GM12878 (cell line): Measurements from ENCODE around the gene LRRK1. TPM values are rescaled to one million over a fixed set of nuclear protein-coding genes. Genes with fewer than 3 reads are reported as not detected.

Experiments
- EED ChIP-seq: sonication (generic); IDR thresholded peaks from 2 replicates; pipeline ENCODE4 v1.6.1; 2016; ENCODE audit warnings: antibody characterized with exemption, low read depth
- ELK1 ChIP-seq: IDR thresholded peaks from 2 replicates; pipeline ENCODE4 v1.6.1; 2012; ENCODE audit warnings: low read depth, low read length, improper control_type of control experiment
- IKZF1 ChIP-seq: fragments of 450-650 bp; conservative IDR thresholded peaks from 2 replicates; pipeline ENCODE4 v1.6.1; 2017; ENCODE audit warnings: antibody characterized with exemption, mild to moderate bottlenecking
- IKZF2 ChIP-seq, 2 experiments: fragments of 450-650 bp; IDR thresholded peaks; 2 replicates each; pipeline ENCODE4 v1.6.1; 2017; ENCODE audit warnings: mild to moderate bottlenecking in 2 of 2, moderate library complexity in 2 of 2
- MEF2B ChIP-seq: fragments of 450-650 bp; IDR thresholded peaks from 2 replicates; pipeline ENCODE4 v1.6.1; 2018; ENCODE audit warnings: mild to moderate bottlenecking, moderate library complexity; ENCODE audit not compliant: partially characterized antibody, poor library complexity, severe bottlenecking
- PBX3 ChIP-seq: IDR thresholded peaks from 2 replicates; pipeline ENCODE4 v1.6.1; 2011; ENCODE audit warnings: mild to moderate bottlenecking, low read depth, low read length, moderate library complexity; ENCODE audit not compliant: insufficient replicate concordance
- SIN3A ChIP-seq: IDR thresholded peaks from 2 replicates; pipeline ENCODE4 v1.6.1; 2012; ENCODE audit warnings: low read depth, low read length, improper control_type of control experiment
- ZBTB4 ChIP-seq: fragments of 450-650 bp; formaldehyde crosslinking; IDR thresholded peaks from 2 replicates; pipeline ENCODE4 v1.4.0; 2022; ENCODE audit warnings: mild to moderate bottlenecking, moderate library complexity
- polyA plus RNA-seq, 11 experiments: library from polyadenylated mRNA; depleted of rRNA in 4 of 11; unstranded in 6 of 11; stranded (reverse) in 5 of 11; fragments of >200 nt; fragmentation: Nextera tagmentation in 4 of 11; fragmentation: Illumina TruSeq in 1 of 11; extraction: Ambion mirVana in 4 of 11; extraction: Trizol in 1 of 11; gene quantifications; 1 replicate in 1 of 11; 2 replicates in 10 of 11; pipeline versions ENCODE4 v1.2.1 to v1.2.3, GENCODE V29; 2011 to 2016; ENCODE audit warnings: inconsistent platforms in 2 of 11, missing spikeins in 2 of 11, low read depth in 1 of 11
- total RNA-seq, 4 experiments: library from RNA; depleted of rRNA in 3 of 4; stranded (reverse); fragments of >200 nt in 3 of 4; fragmentation: Illumina TruSeq in 1 of 4; extraction: Trizol in 1 of 4; gene quantifications; 2 replicates each; pipeline versions ENCODE4 v1.2.1 to v1.2.3, GENCODE V29; 2013 to 2021

The LRRK1 gene
- total and polyA plus RNA-seq, 10 of the 15 experiments (the other 5 are each of a cell fraction or from before 2014, with no cell fraction given), result 2.2 to 58.3 (median 17.9) TPM

- no peak for TF ChIP-seq PBX3
- TF ChIP-seq IKZF1, result peak; percentile 39
- no peak for TF ChIP-seq ZBTB4 (CRISPR knock-in tag)
- 0 out of 2 replicates have a peak, but pooled peaks have one; percentile 29 for TF ChIP-seq EED
- peak in 1 of 2 experiments; percentile 12; a peak in 1 of 4 replicates for TF ChIP-seq IKZF2 (IDR thresholded peaks at IDR 0.05)
- TF ChIP-seq MEF2B, result peak; percentile 94
- TF ChIP-seq ELK1, result no peak
- no peak for TF ChIP-seq SIN3A
Observed at GRCh38 chr15:100926971-100927756, 8.0 kb downstream of the LRRK1 start (continued).
